Smooth muscle cell (in vitro differentiated cells): ENCODE results near the gene C3AR1. TPM values are rescaled to one million over a fixed set of nuclear protein-coding genes. Genes with fewer than 3 reads are reported as not detected.

ENCODE experiments used
- DNase-seq: peaks from one replicate; lab custom pipeline; 2025; ENCODE audit not compliant: unreplicated experiment; lab: John Stamatoyannopoulos, UW
- H2AFZ ChIP-seq: fragments of 200-600 bp; sonication (generic); 2 replicates; pipeline ENCODE4 v1.6.0; 2016; ENCODE audit warnings: antibody characterized with exemption, low read depth, mild to moderate bottlenecking
- H3F3A ChIP-seq: fragments of 200-600 bp; sonication (generic); 2 replicates; pipeline ENCODE4 v1.6.0; 2017; ENCODE audit warnings: antibody characterized with exemption, low read depth
- H3K27ac ChIP-seq: fragments of 200-600 bp; sonication (generic); 2 replicates; pipeline ENCODE4 v1.5.1; 2016; ENCODE audit warnings: low read depth, mild to moderate bottlenecking
- H3K27me3 ChIP-seq: fragments of 200-600 bp; sonication (generic); 2 replicates; pipeline ENCODE4 v1.6.1; 2016; ENCODE audit warnings: low read depth, mild to moderate bottlenecking
- H3K36me3 ChIP-seq: fragments of 200-600 bp; sonication (generic); 2 replicates; pipeline ENCODE4 v1.5.1; 2016; ENCODE audit warnings: low read depth
- H3K4me1 ChIP-seq: fragments of 200-600 bp; sonication (generic); 2 replicates; pipeline ENCODE4 v1.5.1; 2016; ENCODE audit warnings: low read depth
- H3K4me2 ChIP-seq: fragments of 200-600 bp; sonication (generic); 2 replicates; pipeline ENCODE4 v1.6.0; 2016; ENCODE audit warnings: mild to moderate bottlenecking
- H3K4me3 ChIP-seq: fragments of 200-600 bp; sonication (generic); 2 replicates; pipeline ENCODE4 v1.5.1; 2016; ENCODE audit warnings: mild to moderate bottlenecking
- H3K79me2 ChIP-seq: fragments of 200-600 bp; sonication (generic); 2 replicates; pipeline ENCODE4 v1.6.0; 2016; ENCODE audit warnings: low read depth, mild to moderate bottlenecking
- H3K9ac ChIP-seq: fragments of 200-600 bp; sonication (generic); 2 replicates; pipeline ENCODE4 v1.6.0; 2016; ENCODE audit warnings: low read depth
- H3K9me3 ChIP-seq: fragments of 200-600 bp; sonication (generic); replicated peaks from 2 replicates; pipeline ENCODE4 v1.5.1; 2016; ENCODE audit warnings: low read depth
- H4K20me1 ChIP-seq: fragments of 200-600 bp; sonication (generic); 2 replicates; pipeline ENCODE4 v1.6.0; 2016; ENCODE audit warnings: low read depth
- CTCF ChIP-seq: fragments of 200-600 bp; sonication (generic); IDR thresholded peaks from 2 replicates; pipeline ENCODE4 v1.5.1; 2017; ENCODE audit warnings: borderline replicate concordance, mild to moderate bottlenecking, antibody characterized with exemption; ENCODE audit not compliant: insufficient read depth, poor library complexity, severe bottlenecking
- WGBS: methylation state at CpG from one replicate; pipeline ENCODE4 v1.1.7; 2016; ENCODE audit warnings: low lambda C conversion rate; 5-methylcytosine and 5-hydroxymethylcytosine counted together
- polyA plus RNA-seq: library from polyadenylated mRNA; unstranded; fragments of >200 nt; fragmentation: Nextera tagmentation; extraction: Ambion mirVana; gene quantifications from 2 replicates; pipeline ENCODE4 v1.2.1, GENCODE V29; 2016
- total RNA-seq: library from RNA; depleted of rRNA; stranded (reverse); fragments of >200 nt; gene quantifications from 2 replicates; pipeline ENCODE4 v1.2.3, GENCODE V29; 2014

Gene C3AR1
- total and polyA plus RNA-seq, 2 experiments from 2014 or later, result 3.0 to 3.2 TPM

GRCh38 chr12:8011331-8011730 lies 54.8 kb downstream of the C3AR1 start:
- H3K9ac ChIP-seq, result no peak overlapping the region
- no peak for DNase-seq
- H3K4me1 ChIP-seq, result no peaks in the 10 kb centered on the region
- no peak overlapping the region for H2AFZ ChIP-seq
- H3K79me2 ChIP-seq, result no peaks in the 10 kb centered on the region
- no peaks in the 10 kb centered on the region for H3K36me3 ChIP-seq
- no peak for TF ChIP-seq CTCF
- H3F3A ChIP-seq, result no peaks in the 10 kb centered on the region
- no peak overlapping the region for H3K27ac ChIP-seq
- no peak overlapping the region for H3K4me2 ChIP-seq
- H3K9me3 ChIP-seq, result no peaks in the 10 kb centered on the region
- no peaks in the 10 kb centered on the region for H3K27me3 ChIP-seq
- no peak overlapping the region for H3K4me3 ChIP-seq
- H4K20me1 ChIP-seq, result no peaks in the 10 kb centered on the region
- 86% methylated on average over 7 of the region's 7 CpGs for WGBS

Other genes with a start within 250 kb of the C3AR1 start
- 2.3 and 2.8 TPM in 2 replicates for gene SLC2A14, start 193.4 kb downstream of the C3AR1 start, total RNA-seq
- gene SLC2A14, start 193.4 kb downstream of the C3AR1 start, polyA plus RNA-seq, result 8.1 and 19.3 TPM in 2 replicates
- 938 and 998 TPM in 2 replicates for gene SLC2A3, start 130.2 kb downstream of the C3AR1 start, total RNA-seq
- 211 and 466 TPM in 2 replicates for gene SLC2A3, start 130.2 kb downstream of the C3AR1 start, polyA plus RNA-seq
- 13.2 and 19.0 TPM in 2 replicates for gene FOXJ2, start 33.6 kb downstream of the C3AR1 start, total RNA-seq
- 16.3 and 21.5 TPM in 2 replicates for gene FOXJ2, start 33.6 kb downstream of the C3AR1 start, polyA plus RNA-seq
- 49.3 and 54.9 TPM in 2 replicates for gene NECAP1, start 15.9 kb upstream of the C3AR1 start, total RNA-seq
- gene NECAP1, start 15.9 kb upstream of the C3AR1 start, polyA plus RNA-seq, result 31.7 and 31.9 TPM in 2 replicates
- gene CLEC4A, start 57.3 kb upstream of the C3AR1 start, total RNA-seq, result 0.27 and 0.40 TPM in 2 replicates
- gene CLEC4A, start 57.3 kb upstream of the C3AR1 start, polyA plus RNA-seq, result 1.2 and 4.5 TPM in 2 replicates
- gene ZNF705A, start 90.7 kb upstream of the C3AR1 start, total RNA-seq, result 0.04 TPM in 1 of 2 replicates, not detected in the other
- gene ZNF705A, start 90.7 kb upstream of the C3AR1 start, polyA plus RNA-seq, result not detected in 2 replicates
- not detected in 2 replicates for gene FAM90A1, start 161.3 kb upstream of the C3AR1 start, total RNA-seq
- gene FAM90A1, start 161.3 kb upstream of the C3AR1 start, polyA plus RNA-seq, result not detected in 2 replicates